Measurements from ENCODE around the gene UQCRQ.
"Not testable (repeated sequence)": the region's sequence is repeated elsewhere in the genome, so short reads cannot be mapped to it uniquely, and the experiment has no call there.

The UQCRQ gene

GRCh38 chr5:132834057-132834456, 32.4 kb upstream of the UQCRQ start:
- no peak for FAIRE-seq

GRCh38 chr5:132836852-132837251, 29.6 kb upstream of the UQCRQ start:
- no peak for FAIRE-seq

DNA sequence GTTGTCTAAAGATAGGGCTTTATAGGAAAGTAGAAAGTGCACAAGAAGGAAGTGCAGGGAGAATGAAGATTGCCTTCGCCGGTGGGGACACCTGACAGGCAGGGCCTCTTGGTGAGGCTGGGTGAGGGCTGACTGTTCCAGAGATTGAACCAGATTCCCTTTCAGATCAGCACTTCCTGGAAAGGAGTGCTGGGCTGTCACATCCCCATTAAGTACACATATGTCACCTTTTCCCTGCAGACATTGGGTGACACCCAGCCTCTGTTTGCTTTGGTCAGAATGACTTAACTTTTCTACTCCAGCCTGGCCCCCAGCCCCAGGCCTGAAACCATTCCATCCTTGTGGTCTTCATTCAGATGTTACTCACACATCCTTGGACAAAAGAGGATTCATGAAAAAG, 28.6 kb upstream of the UQCRQ start:
- FAIRE-seq, result no peak

DNA sequence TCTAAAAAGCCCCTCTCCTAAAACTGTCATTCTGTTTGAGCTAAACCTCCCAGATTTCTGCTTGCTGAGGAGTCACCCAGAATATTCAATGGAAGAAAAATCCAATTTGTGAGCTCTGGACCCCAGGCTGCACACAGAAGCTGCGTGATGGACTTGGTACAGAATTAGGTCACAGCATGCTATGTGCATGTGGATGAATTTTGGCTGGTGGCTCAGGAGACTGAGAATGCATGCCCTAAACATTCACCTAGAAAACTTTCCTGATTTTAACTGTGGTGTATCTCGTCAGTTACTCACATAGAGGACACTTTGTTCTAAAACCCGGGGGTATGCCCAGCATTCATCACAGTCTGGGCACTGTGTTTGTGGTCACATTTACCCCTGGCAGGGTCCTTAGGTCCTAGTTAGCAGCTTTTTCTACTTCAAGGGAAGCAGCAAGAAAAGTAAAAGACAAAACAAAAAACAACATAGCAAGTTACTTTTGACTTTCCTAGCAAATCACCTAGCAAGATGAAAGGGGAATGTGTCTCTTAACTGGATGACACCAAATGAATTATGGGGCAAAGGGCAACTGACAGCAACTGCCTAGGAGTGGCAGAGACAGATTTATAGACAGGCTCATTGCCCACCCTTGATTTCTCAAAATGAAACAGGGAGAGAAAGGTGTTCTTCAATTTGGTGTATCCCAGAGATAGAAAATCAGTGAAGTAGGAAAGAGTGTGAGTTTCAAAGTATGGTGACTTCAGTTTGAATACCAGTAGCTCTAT, 27.7 kb upstream of the UQCRQ start:
- FAIRE-seq, result no peak

DNA sequence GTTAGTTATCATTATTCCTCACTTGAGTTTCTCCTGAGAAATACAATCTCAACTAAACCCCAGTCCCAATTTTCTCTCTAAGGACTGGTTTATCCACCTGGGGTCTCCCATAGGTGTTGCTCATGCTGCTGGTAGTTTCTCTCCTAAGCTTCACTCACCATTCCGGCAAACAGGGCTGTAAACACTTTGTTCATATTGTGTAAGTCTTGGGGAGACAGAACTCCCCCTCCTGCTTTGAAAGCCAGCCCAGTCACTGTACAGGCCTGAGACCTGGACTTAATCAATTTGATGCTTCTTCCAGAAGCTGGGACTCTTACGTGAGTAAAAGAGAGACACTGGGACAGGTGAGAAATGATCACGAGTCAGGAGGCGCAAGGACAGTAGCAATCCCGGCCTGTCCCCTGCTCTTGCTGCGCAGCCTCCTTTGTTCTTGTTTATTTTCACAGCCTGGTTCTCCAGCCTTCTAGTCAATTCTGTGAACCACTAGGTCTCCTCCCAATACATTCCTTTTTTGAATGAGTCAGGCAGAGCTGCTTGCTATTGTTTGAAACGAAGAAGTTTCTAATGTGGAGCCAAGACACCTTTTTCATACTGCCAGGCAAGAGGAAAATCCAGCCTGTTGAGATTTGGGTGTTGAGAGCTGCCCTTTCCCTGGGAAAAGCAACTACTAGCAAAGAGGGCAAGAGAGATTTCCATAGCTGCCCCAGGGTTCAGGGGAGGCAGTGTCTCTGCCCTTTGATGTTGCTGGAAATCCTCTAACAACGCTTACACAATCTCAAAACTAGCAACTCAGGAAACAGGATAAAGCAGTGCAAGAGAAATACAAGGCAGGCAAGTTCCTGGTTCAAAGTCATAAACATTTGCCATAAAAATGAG, 26.8 kb upstream of the UQCRQ start:
- no peak for FAIRE-seq

DNA sequence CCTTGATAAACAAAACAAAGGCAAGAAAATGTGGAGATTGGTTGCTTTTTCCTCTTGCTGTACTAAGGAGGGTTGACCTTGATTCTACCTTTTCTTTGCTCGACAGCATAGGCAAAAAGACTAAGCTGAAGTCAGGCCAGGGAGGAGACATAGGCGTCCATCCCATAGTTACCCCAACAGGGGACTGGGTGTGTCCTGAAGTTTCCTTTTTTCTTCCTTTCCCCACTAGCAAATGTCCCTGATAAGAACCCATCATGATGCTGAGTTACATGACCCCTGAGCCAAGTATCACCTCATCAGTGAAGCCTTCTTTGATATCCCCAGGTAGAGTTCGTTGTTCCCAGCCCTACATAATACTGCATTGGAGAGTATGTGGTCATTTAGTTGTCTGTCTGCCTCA, 26.1 kb upstream of the UQCRQ start:
- FAIRE-seq, result no peak

DNA sequence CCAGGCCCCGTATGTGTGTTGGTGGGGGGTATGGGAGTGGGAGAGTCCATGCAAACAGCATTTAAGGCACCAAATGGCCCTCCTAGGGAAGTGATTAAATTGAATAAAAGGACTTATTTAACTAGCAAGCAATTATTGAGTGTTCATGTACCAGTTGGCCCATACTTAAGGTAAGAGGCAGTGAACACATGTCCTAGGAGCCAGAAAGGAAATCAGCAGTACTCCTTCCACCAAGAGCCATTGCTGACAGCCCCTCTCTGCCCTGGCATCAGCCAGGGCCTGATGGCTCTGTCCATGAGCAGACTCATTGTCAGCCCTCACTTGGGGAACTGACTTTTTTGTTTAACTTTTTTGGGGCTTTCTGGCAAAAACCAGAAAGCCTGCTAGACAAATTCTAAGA, 25.5 kb upstream of the UQCRQ start:
- FAIRE-seq, result no peak

DNA sequence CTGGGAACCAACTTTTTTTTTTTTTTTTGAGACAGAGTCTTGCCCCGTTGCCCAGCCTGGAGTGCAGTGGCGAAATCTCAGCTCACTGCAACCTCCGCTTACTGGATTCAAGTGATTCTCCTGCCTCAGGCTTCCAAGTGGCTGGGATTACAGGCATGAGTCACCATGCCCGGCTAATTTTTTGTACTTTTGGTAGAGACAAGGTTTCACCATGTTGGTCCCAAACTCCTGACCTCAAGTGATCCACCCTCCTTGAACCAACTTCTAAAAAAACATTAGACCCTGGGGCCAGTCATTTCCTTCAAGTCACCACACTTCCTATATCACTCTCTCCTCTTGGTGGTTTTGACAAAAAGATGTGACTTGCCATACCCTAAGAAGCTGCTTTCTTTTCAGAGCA, 25.1 kb upstream of the UQCRQ start:
- FAIRE-seq, result no peak

DNA sequence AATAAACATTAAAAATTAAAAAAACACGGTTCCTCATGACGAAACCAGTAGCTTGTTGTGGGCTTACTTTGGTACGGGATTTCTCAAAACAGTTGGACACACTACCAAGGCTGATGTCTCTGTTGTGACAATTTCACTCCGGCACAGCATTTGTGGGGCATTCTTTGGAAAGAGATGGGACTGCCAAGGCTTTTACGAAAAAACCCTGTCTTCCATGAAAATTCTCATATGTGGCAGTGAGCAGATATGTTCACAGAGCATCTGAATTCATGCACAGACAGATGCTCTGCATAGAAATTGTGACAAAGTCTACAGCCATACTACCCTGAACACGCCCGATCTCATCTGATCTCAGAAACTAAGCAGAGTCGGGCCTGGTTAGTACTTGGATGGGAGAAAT, 18.2 kb upstream of the UQCRQ start:
- FAIRE-seq, result no peak

DNA sequence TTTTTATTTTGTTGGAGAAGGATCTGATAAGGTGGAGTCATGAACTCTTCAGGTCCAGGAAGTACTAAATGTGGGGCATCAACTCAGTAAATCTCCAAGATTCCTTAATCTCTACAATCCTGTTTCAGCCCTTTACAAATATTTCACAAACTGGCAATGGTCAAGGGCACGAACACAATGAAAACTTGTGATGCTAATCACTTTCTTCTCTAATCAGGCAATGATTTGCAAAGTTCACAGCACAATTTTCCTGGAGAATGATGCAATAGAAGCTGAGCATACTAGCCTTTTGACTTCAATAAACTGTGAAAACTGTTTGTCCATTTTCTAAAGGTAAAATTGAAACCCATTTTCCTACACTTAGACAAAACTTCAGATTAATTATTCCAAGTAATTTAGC, 17.1 kb upstream of the UQCRQ start:
- FAIRE-seq, result no peak

- FAIRE-seq, result no peak
Observed at GRCh38 chr5:132850066-132850465, 16.4 kb upstream of the UQCRQ start.

DNA sequence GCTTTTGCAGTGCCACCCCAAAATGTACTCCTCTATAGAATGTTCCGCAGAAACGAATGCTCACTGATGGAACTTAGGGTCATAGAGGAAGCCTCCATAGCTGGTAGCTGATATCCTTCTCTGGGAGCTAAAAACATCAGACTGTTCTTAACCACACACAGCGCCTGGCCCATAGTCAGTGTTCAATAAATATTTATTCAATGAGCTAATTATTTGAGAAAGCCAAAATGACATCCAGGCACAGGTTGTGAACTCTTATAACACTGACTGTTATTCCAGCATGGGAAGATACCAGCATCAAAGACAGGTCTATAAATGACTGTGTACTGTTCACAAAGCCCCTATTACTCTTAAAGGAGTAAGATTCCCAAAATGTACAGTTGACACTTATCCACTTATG, 13.1 kb upstream of the UQCRQ start:
- FAIRE-seq, result no peak

DNA sequence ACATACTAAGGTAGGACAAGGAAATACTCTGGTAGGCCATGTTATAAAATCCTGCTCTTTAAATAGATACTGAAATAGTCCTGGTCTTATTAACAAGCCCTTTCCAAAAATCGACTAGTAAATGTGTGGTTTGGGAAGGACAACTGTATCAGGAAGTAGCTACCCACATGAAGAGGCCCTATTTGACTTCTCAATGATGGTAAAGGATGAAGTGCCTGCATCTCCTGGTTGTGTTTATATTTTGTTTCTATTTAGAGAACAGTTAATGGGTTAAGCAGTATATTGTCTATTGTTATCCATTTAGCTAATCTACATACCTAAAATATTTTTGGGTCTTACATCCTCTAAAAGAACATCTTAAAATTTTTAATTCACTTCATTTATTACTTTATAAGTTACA, 12.7 kb upstream of the UQCRQ start:
- FAIRE-seq, result no peak

- no peak for FAIRE-seq
Observed at GRCh38 chr5:132854301-132854700, 12.1 kb upstream of the UQCRQ start.

DNA sequence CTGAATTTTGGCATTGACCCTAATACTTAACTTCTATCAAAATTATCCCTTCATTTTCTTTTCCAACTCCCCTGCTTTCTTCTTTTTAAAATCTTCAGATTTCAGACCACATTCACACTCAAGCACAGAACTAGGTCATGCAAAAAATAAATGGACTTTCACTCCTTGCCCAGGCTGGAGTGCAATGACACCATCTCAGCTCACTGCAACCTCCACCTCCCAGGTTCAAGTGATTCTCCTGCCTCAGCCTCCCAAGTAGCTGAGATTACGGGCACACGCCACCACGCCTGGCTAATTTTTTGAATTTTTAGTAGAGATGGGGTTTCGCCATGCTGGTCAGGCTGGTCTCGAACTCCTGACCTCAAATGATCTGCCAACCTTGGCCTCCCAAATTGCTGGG, 11.4 kb upstream of the UQCRQ start:
- FAIRE-seq, result not testable (repeated sequence)

DNA sequence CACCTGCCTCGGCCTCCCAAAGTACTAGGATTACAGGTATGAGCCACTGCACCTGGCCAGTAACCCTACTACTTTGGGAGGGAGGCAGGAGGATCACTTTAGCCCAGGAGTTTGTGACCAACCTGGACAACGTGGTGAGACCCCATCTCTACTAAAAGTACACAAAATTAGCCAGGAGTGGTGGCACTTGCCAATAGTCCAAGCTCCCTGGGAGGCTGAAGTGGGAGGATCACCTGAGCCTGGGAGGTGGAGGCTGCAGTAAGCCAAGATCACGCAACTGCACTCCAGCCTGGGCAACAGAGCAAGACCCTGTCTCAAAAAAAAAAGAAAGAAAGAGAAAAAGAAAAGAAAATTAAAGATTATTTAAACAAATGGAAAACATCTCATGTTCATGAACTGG, 10.4 kb upstream of the UQCRQ start:
- no peak for FAIRE-seq

DNA sequence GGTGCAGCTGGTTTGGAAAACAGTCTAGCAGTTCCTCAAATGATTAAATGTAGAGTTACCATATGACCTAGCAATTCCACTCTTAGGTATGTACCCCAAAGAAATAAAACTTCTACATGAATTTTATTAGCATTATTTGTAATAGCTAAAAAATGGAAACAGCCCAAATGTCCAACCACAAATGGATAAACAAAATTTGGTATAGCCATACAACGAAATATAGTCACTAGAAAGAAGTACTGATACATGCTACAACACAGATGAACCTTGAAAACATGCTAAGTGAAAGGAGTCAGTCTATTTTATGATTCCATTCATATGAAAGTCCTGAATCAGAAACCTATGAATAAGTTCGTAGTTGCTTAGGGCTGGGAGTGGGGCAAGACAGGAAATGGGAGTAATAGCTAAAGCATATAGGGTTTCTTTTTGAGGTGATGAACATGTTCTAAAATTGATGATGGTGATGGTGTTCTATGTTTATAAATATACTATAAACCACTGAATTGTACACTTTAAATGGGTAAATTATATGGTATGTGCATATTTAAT, 6.5 kb upstream of the UQCRQ start:
- FAIRE-seq, result no peak

DNA sequence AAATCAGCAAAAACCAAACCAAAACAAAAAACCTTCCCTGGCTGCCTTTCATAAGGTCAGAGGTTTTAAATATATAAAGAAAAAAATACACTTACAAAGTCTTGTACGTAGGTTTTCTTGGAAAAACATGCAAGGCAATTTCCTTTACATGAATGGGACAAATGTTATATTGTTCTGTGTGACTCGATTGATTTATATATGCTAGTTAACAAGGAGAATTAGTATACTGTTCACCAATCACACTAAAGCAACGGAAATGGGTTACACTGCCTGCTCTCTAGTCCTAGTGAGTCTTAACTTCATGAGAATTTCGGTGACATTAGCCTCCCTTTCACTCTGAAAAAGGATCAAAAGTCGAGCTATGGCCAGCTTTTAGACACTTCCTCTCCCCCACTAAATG, 5.7 kb upstream of the UQCRQ start:
- FAIRE-seq, result no peak

GRCh38 chr5:132865668-132866341, 637 bp upstream of the UQCRQ start:
- FAIRE-seq, result no peak

- no peak for FAIRE-seq
Observed at GRCh38 chr5:132867046-132867451, 607 bp downstream of the UQCRQ start.

GRCh38 chr5:132868754-132869153, 2.3 kb downstream of the UQCRQ start:
- no peak for FAIRE-seq

DNA sequence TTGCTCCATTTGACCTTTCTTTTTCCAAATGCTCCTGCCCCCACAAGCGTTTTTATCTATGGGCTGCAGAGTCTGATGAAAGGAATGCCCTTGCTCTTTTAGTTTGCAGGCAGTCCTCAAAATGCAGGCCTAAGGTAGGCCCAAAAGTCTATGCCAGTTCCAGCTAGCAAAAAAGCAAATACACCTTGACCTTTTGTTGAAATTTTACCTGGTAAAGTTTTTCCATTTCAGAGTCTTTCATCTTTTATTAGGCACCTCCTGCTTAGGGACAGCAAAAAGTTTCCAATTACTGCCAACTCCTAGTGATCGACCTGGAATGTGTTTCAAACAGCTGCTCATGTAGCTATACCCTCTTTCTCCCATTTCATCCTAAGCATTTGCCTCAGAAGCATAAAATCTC, 4.4 kb downstream of the UQCRQ start:
- no peak for FAIRE-seq

DNA sequence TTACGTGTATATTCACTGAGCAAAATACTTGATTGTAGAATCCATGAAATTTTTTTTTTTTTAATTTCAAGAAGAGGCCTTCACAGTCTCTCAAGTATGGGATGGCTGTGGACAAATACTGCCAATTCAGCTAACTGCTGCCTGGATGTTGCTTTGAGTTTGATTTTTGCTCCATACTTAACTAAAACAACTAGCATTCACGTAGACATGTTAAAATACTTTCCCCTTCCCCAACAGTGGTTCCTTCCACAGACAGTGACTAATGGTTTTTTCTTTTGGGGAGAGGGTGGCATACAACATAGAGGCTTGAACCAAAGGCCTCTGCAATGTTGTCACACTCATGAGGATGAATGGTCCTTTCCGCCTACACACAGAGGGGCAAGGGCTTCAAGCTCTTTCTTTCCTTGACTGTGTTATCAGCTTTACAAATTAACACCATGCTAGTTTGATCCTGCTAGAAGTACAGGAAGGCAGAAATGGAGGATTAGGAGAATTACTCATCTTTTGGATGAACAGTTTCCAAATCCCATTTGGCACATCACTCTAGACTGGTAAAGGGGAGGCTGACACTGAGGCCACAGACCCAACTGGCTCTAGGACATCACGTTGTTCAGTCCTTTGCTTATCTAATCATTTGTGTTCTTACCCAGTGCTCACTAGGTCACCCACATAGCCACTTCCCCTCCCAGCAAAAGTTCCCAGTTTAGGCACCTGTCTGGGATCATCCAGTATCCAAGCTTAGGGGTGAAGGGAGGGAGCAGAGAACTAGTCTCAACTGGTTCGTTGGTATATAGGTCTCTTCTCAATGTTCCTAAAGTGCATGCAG, 5.2 kb downstream of the UQCRQ start:
- FAIRE-seq, result no peak

Measured in G401.6 (cell line).